CD4-positive, alpha-beta memory T cell (primary cell): ENCODE results near the gene DCBLD1. TPM values are rescaled to one million over a fixed set of nuclear protein-coding genes. Genes with fewer than 3 reads are reported as not detected.

ENCODE experiments used
- CTCF ChIA-PET: fragments of 350-600 bp; sonication (Branson Sonifier 250); formaldehyde crosslinking; loops from one replicate; lab custom pipeline; 2021; ENCODE audit warnings: inconsistent platforms; ENCODE audit not compliant: partially characterized antibody; lab: Charles Lee
- POLR2A ChIA-PET: fragments of 350-600 bp; sonication (Branson Sonifier 250); formaldehyde crosslinking; loops from one replicate; lab custom pipeline; 2021; ENCODE audit not compliant: partially characterized antibody; lab: Charles Lee
- DNase-seq, 5 donors: peaks; one replicate each; pipeline versions ENCODE4 v3.0.0 to v3.0.0-alpha.2; 2020 to 2022; ENCODE audit warnings: mixed read lengths in 1 of 5
- H3K27ac ChIP-seq: one replicate; pipeline ENCODE4 v1.7.0; 2013; ENCODE audit warnings: low read depth, low read length
- H3K27me3 ChIP-seq: 2 replicates; pipeline ENCODE4 v1.7.0; 2013; ENCODE audit warnings: mild to moderate bottlenecking, low read length, moderate library complexity; ENCODE audit not compliant: insufficient read depth
- H3K36me3 ChIP-seq: 2 replicates; pipeline ENCODE4 v1.7.0; 2013; ENCODE audit warnings: mild to moderate bottlenecking, low read length, moderate library complexity; ENCODE audit not compliant: insufficient read depth
- H3K4me1 ChIP-seq: 2 replicates; pipeline ENCODE4 v1.7.0; 2013; ENCODE audit warnings: mild to moderate bottlenecking, low read length, moderate library complexity; ENCODE audit not compliant: insufficient read depth
- H3K4me3 ChIP-seq, 2 donors: one replicate each; pipeline ENCODE4 v1.7.0; 2013; ENCODE audit warnings: low read length in 2 of 2, mild to moderate bottlenecking in 1 of 2
- H3K9me3 ChIP-seq, 2 donors: one replicate each; pipeline ENCODE4 v1.7.0; 2013; ENCODE audit warnings: low read length in 2 of 2, control low read depth in 1 of 2; ENCODE audit not compliant: control insufficient read depth in 1 of 2
- H3K27ac Mint-ChIP-seq, 7 donors: one replicate each; pipeline ENCODE4 v1.8.0; 2020 to 2021; ENCODE audit warnings: mixed read lengths in 7 of 7, mild to moderate bottlenecking in 6 of 7, inconsistent platforms in 3 of 7, moderate library complexity in 3 of 7
- H3K27me3 Mint-ChIP-seq, 2 donors: one replicate each; pipeline ENCODE4 v1.8.0; 2020 to 2021; ENCODE audit warnings: mixed read lengths in 2 of 2
- H3K36me3 Mint-ChIP-seq, 2 donors: one replicate each; pipeline ENCODE4 v1.8.0; 2020 to 2021; ENCODE audit warnings: mixed read lengths in 2 of 2, inconsistent platforms in 1 of 2, mild to moderate bottlenecking in 1 of 2
- H3K4me1 Mint-ChIP-seq, 4 donors: one replicate each; pipeline ENCODE4 v1.8.0; 2020 to 2021; ENCODE audit warnings: mixed read lengths in 4 of 4, mild to moderate bottlenecking in 1 of 4
- H3K4me3 Mint-ChIP-seq, 8 donors: one replicate each; pipeline ENCODE4 v1.8.0; 2020 to 2021; ENCODE audit warnings: mixed read lengths in 8 of 8, mild to moderate bottlenecking in 7 of 8, moderate library complexity in 6 of 8, inconsistent platforms in 3 of 8
- H3K9me3 Mint-ChIP-seq, 8 donors: one replicate each; pipeline ENCODE4 v1.8.0; 2020 to 2021; ENCODE audit warnings: mixed read lengths in 8 of 8, mild to moderate bottlenecking in 5 of 8, inconsistent platforms in 3 of 8, moderate library complexity in 1 of 8
- intact Hi-C: fragments of 100-400 bp; cut with micrococcal nuclease; formaldehyde crosslinking; loops from one replicate; pipeline ENCODE4 v1.15.1; 2023
- polyA plus RNA-seq, 2 donors: library from polyadenylated mRNA; unstranded; fragments of 300-500 nt; fragmentation: Illumina TruSeq; gene quantifications; one replicate each; pipeline ENCODE4 v1.2.3, GENCODE V29; 2021
- total RNA-seq, 2 experiments: library from RNA; stranded (reverse); gene quantifications; one replicate each; pipeline ENCODE4 v1.2.3, GENCODE V29; 2021

The DCBLD1 gene
- total and polyA plus RNA-seq, 4 experiments from 2014 or later, result 1.4 to 9.7 (median 5.6) TPM

DNA sequence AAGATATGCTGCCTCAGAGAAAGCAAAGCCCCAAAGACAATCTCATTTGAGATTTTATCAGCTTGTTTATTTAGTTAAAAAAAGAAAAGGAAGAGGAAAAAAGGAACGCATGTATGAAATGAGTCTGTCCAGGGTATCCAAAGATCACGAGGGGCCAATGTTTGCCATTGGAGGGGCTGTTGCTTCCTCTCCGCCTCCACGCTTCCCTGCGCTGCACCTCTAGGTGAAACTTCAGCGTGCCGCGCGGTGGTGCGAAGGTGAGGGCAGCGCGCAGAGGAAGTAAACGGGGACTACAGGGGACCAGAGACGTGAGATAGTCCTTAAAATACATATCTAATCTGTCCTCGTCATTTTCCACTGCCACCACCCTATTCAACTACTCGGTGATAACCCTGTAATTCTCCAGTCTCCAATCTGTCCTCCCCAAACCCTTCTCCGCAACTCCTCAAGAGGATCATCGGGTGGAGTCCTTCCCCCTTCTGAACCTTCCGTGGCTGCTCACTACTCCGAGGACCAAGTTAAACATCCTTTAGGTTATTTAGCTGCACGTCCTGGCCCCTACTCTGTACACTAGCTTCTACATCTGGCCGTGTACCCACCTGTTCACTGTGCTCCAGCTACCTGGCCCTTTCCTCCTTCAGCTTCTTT is 1.1 kb upstream of the DCBLD1 start:
- H3K36me3 ChIP-seq, result no peaks in the 10 kb centered on the region
- DNase-seq, result peak; percentile 11 to 51 (median 15)
- H3K27me3 ChIP-seq, result no peaks in the 10 kb centered on the region
- intact Hi-C loops, result no loop called here
- no peak overlapping the region for H3K27ac ChIP-seq
- no peaks in the 10 kb centered on the region for H3K9me3 Mint-ChIP-seq
- peaks cover 5 to 15% of the 10 kb centered on the region in 2 donors for H3K27me3 Mint-ChIP-seq
- H3K27ac Mint-ChIP-seq, result peak overlapping the region in 5 of 7 donors; percentile 0 to 79 (median 23)
- ChIA-PET POLR2A (interaction anchor here (0.7 to 3.8 kb wide), 3 partner anchors 32 to 121 kb away, joined by 3 to 75 read pairs (median 15); partner anchors contain the start of gene GOPC), CTCF (interaction anchor here (0.7 to 5.0 kb wide), 6 partner anchors 31 to 184 kb away, joined by 3 to 72 read pairs (median 14); no protein-coding TSS in a partner anchor)
- peak overlapping the region in 1 of 2 donors; percentile 32 for H3K4me3 ChIP-seq
- no peaks in the 10 kb centered on the region for H3K9me3 ChIP-seq
- peaks cover 0 to 3% of the 10 kb centered on the region in 2 donors for H3K36me3 Mint-ChIP-seq
- H3K4me3 Mint-ChIP-seq, result peak overlapping the region; percentile 72 to 88 (median 82)
- peaks cover 21% of the 10 kb centered on the region for H3K4me1 ChIP-seq
- peaks cover 13 to 18% (median 14%) of the 10 kb centered on the region in 4 donors for H3K4me1 Mint-ChIP-seq

DNA sequence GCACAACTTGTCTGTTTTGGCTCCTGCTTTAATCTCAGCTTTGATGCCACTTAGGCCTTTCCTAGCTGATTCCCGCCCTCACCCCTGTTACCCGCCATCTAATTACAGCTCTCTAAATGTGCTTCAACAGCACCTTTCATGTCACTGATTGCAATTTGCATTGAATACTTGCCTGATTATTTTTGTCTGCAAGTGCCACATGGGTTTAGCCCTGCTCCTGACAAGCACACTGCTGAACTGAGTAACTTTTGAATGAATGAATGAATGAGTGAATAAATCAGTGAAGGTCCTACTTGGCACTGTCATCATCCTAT is 591 bp upstream of the DCBLD1 start:
- Mint-ChIP-seq H3K27ac (peak overlapping the region in 5 of 7 donors; percentile 0 to 79 (median 25)), H3K4me3 (peak overlapping the region; percentile 72 to 88 (median 82))

GRCh38 chr6:117483004-117483644 is 650 bp downstream of the DCBLD1 start:
- peak overlapping the region; percentile 91 to 98 (median 94) for H3K4me3 Mint-ChIP-seq
- Histone ChIP-seq H3K4me3 (peak overlapping the region; percentile 38 to 57), H3K27ac (peak overlapping the region; percentile 36), H3K27me3 (no peaks in the 10 kb centered on the region), H3K4me1 (peaks cover 21% of the 10 kb centered on the region), H3K9me3 (no peaks in the 10 kb centered on the region), H3K36me3 (no peaks in the 10 kb centered on the region)
- H3K36me3 Mint-ChIP-seq, result peaks cover 0 to 3% of the 10 kb centered on the region in 2 donors
- H3K27ac Mint-ChIP-seq, result peak overlapping the region in 6 of 7 donors; percentile 42 to 85 (median 79)
- ChIA-PET POLR2A (interaction anchor here (0.7 to 3.8 kb wide), 5 partner anchors 63 to 1831 kb away, joined by 3 to 75 read pairs (median 4); partner anchors contain the start of gene GOPC), CTCF (interaction anchor here (1.1 to 2.0 kb wide), 4 partner anchors 31 to 121 kb away, joined by 4 to 5 read pairs (median 5); no protein-coding TSS in a partner anchor)
- intact Hi-C loops, result loop anchor here (2.0 kb wide), 1 partner anchor 32 kb away; no protein-coding TSS in a partner anchor
- H3K9me3 Mint-ChIP-seq, result no peaks in the 10 kb centered on the region
- H3K27me3 Mint-ChIP-seq, result peaks cover 2 to 15% of the 10 kb centered on the region in 2 donors
- DNase-seq, result peak in 2 of 5 donors; percentile 0 to 14
- H3K4me1 Mint-ChIP-seq, result peaks cover 13 to 18% (median 14%) of the 10 kb centered on the region in 4 donors

More for the DNA sequence above, 591 bp upstream of the DCBLD1 start:
- Histone ChIP-seq H3K36me3 (no peaks in the 10 kb centered on the region), H3K9me3 (no peaks in the 10 kb centered on the region), H3K27me3 (no peaks in the 10 kb centered on the region), H3K4me1 (peaks cover 21% of the 10 kb centered on the region), H3K4me3 (peak overlapping the region; percentile 25 to 32), H3K27ac (no peak overlapping the region)
- Mint-ChIP-seq H3K27me3 (peaks cover 5 to 15% of the 10 kb centered on the region in 2 donors), H3K9me3 (no peaks in the 10 kb centered on the region), H3K36me3 (peaks cover 0 to 3% of the 10 kb centered on the region in 2 donors), H3K4me1 (peaks cover 13 to 18% (median 14%) of the 10 kb centered on the region in 4 donors)
- intact Hi-C loops, result loop anchor here (1.0 to 2.0 kb wide), 3 partner anchors 31 to 120 kb away; partner anchors contain the start of gene GOPC
- ChIA-PET CTCF (interaction anchor here (3.0 to 5.0 kb wide), 4 partner anchors 32 to 122 kb away, joined by 14 to 72 read pairs (median 34); no protein-coding TSS in a partner anchor), POLR2A (interaction anchor here (0.7 to 3.8 kb wide), 3 partner anchors 32 to 120 kb away, joined by 3 to 75 read pairs (median 15); partner anchors contain the start of gene GOPC)
- peak in 1 of 5 donors; percentile 9 for DNase-seq

- intact Hi-C loops, result loop anchor here (2.0 kb wide), 1 partner anchor 33 kb away; no protein-coding TSS in a partner anchor
- no peaks in the 10 kb centered on the region for H3K27me3 ChIP-seq
- ChIA-PET CTCF (interaction anchor here (1.1 to 2.0 kb wide), 4 partner anchors 31 to 120 kb away, joined by 4 to 5 read pairs (median 5); no protein-coding TSS in a partner anchor), POLR2A (interaction anchor here (0.6 to 3.8 kb wide), 6 partner anchors 15 to 1831 kb away, joined by 3 to 75 read pairs (median 4); partner anchors contain the start of gene GOPC)
- H3K9me3 ChIP-seq, result no peaks in the 10 kb centered on the region
- Mint-ChIP-seq H3K4me3 (peak overlapping the region; percentile 91 to 98 (median 94)), H3K9me3 (no peaks in the 10 kb centered on the region), H3K36me3 (peaks cover 0 to 3% of the 10 kb centered on the region in 2 donors), H3K27ac (peak overlapping the region; percentile 42 to 85 (median 78)), H3K4me1 (peaks cover 13 to 18% (median 14%) of the 10 kb centered on the region in 4 donors), H3K27me3 (peaks cover 0 to 15% of the 10 kb centered on the region in 2 donors)
- no peak overlapping the region for H3K27ac ChIP-seq
- peak overlapping the region; percentile 38 to 57 for H3K4me3 ChIP-seq
- peak; percentile 14 to 47 (median 25) for DNase-seq
- H3K36me3 ChIP-seq, result no peaks in the 10 kb centered on the region
- peaks cover 21% of the 10 kb centered on the region for H3K4me1 ChIP-seq
Measured at GRCh38 chr6:117483645-117484016, 1.2 kb downstream of the DCBLD1 start.

DNA sequence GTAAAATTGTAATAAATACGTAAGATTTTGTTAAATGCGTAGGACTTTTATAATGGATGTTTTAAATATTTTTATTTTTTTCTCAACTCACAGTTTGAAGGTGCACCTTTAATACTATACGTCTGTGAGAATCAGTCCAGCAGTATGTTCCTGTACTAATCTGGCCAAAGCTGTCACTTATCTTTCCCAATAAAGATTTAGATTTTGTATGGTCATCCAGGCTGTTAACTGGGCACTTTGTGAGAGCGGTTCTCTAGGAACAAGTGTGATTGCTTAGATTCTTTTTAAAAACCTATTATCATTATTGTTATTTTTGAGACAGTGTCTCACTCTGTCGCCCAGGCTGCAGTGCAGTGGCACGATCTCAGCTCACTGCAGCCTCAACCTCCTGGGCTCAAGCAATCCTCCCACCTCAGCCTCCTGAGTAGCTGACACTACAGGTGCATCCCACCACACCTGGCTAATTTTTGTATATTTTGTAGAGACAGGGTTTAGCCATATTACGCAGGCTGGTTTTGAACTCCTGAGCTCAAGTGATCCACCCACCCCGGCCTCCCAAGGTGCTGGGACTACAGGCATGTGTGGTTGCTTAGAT is 1.7 kb downstream of the DCBLD1 start:
- H3K27ac ChIP-seq, result no peak overlapping the region
- ChIA-PET POLR2A (interaction anchor here (0.6 to 3.8 kb wide), 5 partner anchors 14 to 118 kb away, joined by 3 to 75 read pairs (median 4); partner anchors contain the start of gene GOPC), CTCF (interaction anchor here (1.1 to 2.0 kb wide), 5 partner anchors 32 to 120 kb away, joined by 4 to 5 read pairs (median 5); no protein-coding TSS in a partner anchor)
- no peaks in the 10 kb centered on the region for H3K9me3 ChIP-seq
- DNase-seq, result no peak
- Mint-ChIP-seq H3K4me1 (peaks cover 13 to 18% (median 14%) of the 10 kb centered on the region in 4 donors), H3K36me3 (peaks cover 0 to 3% of the 10 kb centered on the region in 2 donors), H3K4me3 (peak overlapping the region in 6 of 8 donors; percentile 2 to 98 (median 93)), H3K27ac (peak overlapping the region in 1 of 7 donors; percentile 71), H3K9me3 (no peaks in the 10 kb centered on the region), H3K27me3 (peaks cover 0 to 15% of the 10 kb centered on the region in 2 donors)
- peak overlapping the region in 1 of 2 donors; percentile 38 for H3K4me3 ChIP-seq
- no peaks in the 10 kb centered on the region for H3K27me3 ChIP-seq
- no peaks in the 10 kb centered on the region for H3K36me3 ChIP-seq
- intact Hi-C loops, result no loop called here
- H3K4me1 ChIP-seq, result peaks cover 21% of the 10 kb centered on the region

DNA sequence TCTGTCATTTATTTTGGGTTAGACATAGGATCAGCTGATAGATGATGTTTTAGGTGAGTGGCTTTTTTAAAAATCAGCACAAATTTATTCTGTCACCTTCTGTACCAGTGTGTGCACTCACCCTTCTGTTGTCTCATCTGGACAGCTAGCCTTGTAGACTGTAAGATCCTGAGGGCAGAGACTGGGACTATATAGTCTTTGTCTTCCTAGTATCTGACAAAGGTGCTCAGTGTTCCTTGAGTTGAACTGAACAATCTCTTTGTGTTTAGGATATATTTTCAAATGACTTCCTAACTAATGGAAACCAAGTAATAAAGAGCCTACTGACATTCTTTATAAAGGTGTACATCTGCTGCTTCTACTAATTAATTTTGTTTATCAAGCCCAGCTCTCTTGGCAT is 3.0 kb downstream of the DCBLD1 start:
- Histone ChIP-seq H3K9me3 (no peaks in the 10 kb centered on the region), H3K27ac (no peak overlapping the region), H3K36me3 (no peaks in the 10 kb centered on the region), H3K4me1 (peaks cover 21% of the 10 kb centered on the region), H3K27me3 (no peaks in the 10 kb centered on the region), H3K4me3 (no peak overlapping the region)
- H3K36me3 Mint-ChIP-seq, result peaks cover 0 to 3% of the 10 kb centered on the region in 2 donors
- H3K27ac Mint-ChIP-seq, result no peak overlapping the region
- peaks cover 0 to 11% of the 10 kb centered on the region in 2 donors for H3K27me3 Mint-ChIP-seq
- DNase-seq, result no peak
- no peaks in the 10 kb centered on the region for H3K9me3 Mint-ChIP-seq
- ChIA-PET CTCF (interaction anchor here (1.3 to 2.0 kb wide), 2 partner anchors 36 to 119 kb away, joined by 5 read pairs; no protein-coding TSS in a partner anchor), POLR2A (interaction anchor here (1.5 kb wide), 1 partner anchor 62 kb away, joined by 4 read pairs; no protein-coding TSS in a partner anchor)
- H3K4me1 Mint-ChIP-seq, result peaks cover 13 to 18% (median 14%) of the 10 kb centered on the region in 4 donors
- no peak overlapping the region for H3K4me3 Mint-ChIP-seq
- intact Hi-C loops, result no loop called here
